Right atrium auricular region (tissue), 2 donors: Measurements from ENCODE around the gene CARNS1. TPM values are rescaled to one million over a fixed set of nuclear protein-coding genes. Genes with fewer than 3 reads are reported as not detected.

ENCODE experiments used
- DNase-seq: peaks from one replicate; pipeline ENCODE4 v3.0.0-alpha.2; 2019; ENCODE audit warnings: low spot score
- H3K27ac ChIP-seq, 2 donors: fragments of 200-600 bp; sonication (generic); 1 replicate in 1 of 2; 2 replicates in 1 of 2; pipeline ENCODE4 v1.5.1; 2016 to 2019
- H3K27me3 ChIP-seq, 2 donors: fragments of 200-600 bp; sonication (generic); one replicate each; pipeline versions ENCODE4 v1.5.1 to v1.6.0; 2017 to 2019
- H3K36me3 ChIP-seq: fragments of 200-600 bp; sonication (generic); one replicate; pipeline ENCODE4 v1.5.1; 2016
- H3K4me1 ChIP-seq, 2 donors: fragments of 200-600 bp; sonication (generic); one replicate each; pipeline versions ENCODE4 v1.5.1 to v1.6.0; 2017 to 2019
- H3K4me3 ChIP-seq, 2 donors: fragments of 200-600 bp; sonication (generic); 1 replicate in 1 of 2; 2 replicates in 1 of 2; pipeline ENCODE4 v1.5.1; 2017 to 2019; ENCODE audit warnings: mild to moderate bottlenecking in 1 of 2, moderate library complexity in 1 of 2
- H3K9me3 ChIP-seq, 2 donors: fragments of 200-600 bp; sonication (generic); one replicate each; pipeline ENCODE4 v1.5.1; 2019
- total RNA-seq, 2 donors: library from RNA; depleted of rRNA; stranded (reverse); fragments of >200 nt; gene quantifications; one replicate each; pipeline ENCODE4 v1.1.0, GENCODE V29; 2016
- TF ChIP-seq, protein P1 (sequence below), 2 donors: fragments of 200-600 bp; sonication (generic); IDR thresholded peaks; one replicate each; pipeline ENCODE4 v1.5.1; 2019; ENCODE audit warnings: antibody characterized with exemption in 2 of 2

CARNS1 gene
- total RNA-seq, 2 donors from 2014 or later, result 9.7 to 9.9 TPM

DNA sequence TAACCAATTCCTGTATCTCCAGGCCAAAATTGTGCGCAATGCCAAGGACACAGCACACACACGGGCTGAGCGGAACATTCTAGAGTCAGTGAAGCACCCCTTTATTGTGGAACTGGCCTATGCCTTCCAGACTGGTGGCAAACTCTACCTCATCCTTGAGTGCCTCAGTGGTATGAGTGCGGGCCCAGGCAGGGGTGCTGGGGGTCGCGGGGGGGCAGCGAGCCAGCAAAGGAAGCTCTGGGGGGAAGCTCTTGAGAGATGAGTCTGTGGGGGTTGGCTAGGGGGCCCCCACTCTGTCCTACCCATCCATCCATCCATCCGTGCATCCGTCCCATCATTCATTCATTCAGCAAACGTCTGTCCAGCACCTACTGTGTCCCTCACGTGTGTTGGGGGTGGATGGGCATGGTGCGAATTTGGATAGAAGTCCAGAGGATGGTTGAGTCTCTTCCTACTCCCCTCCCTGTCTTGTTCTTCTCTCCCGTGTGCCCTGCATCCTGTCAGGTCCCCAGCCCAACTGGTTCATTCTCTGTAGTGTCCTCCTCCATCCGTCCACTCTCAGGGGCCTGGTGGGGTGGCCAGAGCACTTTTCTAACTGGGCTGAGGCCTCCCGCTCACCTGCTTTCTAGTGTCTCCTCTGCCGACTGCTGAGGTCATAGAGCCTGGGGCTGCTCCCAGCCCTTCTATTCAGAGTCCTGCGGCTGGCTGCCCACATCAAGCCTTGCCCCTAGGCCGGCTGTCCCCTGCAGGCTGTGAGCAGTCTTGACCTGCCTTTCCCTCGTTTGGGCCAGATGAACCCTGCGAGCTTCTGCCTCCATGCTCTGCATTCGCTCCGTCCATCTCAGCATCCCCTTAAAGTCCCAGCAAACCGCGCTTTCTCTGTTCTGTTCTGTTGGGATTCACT is 16.1 kb downstream of the CARNS1 start:
- Histone ChIP-seq H3K4me1 (peaks cover 0 to 32% of the 10 kb centered on the region in 2 donors), H3K36me3 (peaks cover 52% of the 10 kb centered on the region), H3K9me3 (no peaks in the 10 kb centered on the region), H3K4me3 (no peak overlapping the region), H3K27ac (no peak overlapping the region), H3K27me3 (no peaks in the 10 kb centered on the region)
- DNase-seq, result no peak
- TF ChIP-seq, protein P1, sequence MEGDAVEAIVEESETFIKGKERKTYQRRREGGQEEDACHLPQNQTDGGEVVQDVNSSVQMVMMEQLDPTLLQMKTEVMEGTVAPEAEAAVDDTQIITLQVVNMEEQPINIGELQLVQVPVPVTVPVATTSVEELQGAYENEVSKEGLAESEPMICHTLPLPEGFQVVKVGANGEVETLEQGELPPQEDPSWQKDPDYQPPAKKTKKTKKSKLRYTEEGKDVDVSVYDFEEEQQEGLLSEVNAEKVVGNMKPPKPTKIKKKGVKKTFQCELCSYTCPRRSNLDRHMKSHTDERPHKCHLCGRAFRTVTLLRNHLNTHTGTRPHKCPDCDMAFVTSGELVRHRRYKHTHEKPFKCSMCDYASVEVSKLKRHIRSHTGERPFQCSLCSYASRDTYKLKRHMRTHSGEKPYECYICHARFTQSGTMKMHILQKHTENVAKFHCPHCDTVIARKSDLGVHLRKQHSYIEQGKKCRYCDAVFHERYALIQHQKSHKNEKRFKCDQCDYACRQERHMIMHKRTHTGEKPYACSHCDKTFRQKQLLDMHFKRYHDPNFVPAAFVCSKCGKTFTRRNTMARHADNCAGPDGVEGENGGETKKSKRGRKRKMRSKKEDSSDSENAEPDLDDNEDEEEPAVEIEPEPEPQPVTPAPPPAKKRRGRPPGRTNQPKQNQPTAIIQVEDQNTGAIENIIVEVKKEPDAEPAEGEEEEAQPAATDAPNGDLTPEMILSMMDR (IDR thresholded peaks at IDR 0.05), result no peak

DNA sequence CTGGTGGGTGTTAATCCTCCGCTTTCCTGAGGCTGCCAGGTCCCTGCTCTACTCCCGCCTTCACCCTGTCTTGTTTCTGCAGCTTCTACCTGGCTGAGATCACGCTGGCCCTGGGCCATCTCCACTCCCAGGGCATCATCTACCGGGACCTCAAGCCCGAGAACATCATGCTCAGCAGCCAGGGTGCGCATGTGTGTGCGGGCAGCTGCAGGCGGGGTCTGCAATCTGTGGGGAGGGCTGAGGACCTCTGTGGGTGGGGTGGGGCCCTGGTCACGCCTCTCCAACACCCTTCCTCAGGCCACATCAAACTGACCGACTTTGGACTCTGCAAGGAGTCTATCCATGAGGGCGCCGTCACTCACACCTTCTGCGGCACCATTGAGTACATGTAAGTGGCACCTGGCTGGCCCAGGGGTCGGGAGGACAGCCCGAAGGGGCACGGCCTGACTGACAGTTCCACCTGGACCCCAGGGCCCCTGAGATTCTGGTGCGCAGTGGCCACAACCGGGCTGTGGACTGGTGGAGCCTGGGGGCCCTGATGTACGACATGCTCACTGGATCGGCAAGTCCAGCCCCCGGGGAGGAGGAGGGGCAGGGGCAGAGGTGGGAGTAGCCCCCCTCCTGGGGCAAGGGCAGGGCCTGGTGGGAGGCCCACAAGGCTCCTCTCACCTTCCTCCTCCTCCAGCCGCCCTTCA is 17.3 kb downstream of the CARNS1 start:
- no peak overlapping the region for H3K4me3 ChIP-seq
- no peaks in the 10 kb centered on the region for H3K9me3 ChIP-seq
- TF ChIP-seq, protein P1 (IDR thresholded peaks at IDR 0.05), result no peak
- DNase-seq, result no peak
- H3K4me1 ChIP-seq, result peaks cover 0 to 39% of the 10 kb centered on the region in 2 donors
- H3K27ac ChIP-seq, result no peak overlapping the region
- H3K36me3 ChIP-seq, result peaks cover 59% of the 10 kb centered on the region
- no peaks in the 10 kb centered on the region for H3K27me3 ChIP-seq

DNA sequence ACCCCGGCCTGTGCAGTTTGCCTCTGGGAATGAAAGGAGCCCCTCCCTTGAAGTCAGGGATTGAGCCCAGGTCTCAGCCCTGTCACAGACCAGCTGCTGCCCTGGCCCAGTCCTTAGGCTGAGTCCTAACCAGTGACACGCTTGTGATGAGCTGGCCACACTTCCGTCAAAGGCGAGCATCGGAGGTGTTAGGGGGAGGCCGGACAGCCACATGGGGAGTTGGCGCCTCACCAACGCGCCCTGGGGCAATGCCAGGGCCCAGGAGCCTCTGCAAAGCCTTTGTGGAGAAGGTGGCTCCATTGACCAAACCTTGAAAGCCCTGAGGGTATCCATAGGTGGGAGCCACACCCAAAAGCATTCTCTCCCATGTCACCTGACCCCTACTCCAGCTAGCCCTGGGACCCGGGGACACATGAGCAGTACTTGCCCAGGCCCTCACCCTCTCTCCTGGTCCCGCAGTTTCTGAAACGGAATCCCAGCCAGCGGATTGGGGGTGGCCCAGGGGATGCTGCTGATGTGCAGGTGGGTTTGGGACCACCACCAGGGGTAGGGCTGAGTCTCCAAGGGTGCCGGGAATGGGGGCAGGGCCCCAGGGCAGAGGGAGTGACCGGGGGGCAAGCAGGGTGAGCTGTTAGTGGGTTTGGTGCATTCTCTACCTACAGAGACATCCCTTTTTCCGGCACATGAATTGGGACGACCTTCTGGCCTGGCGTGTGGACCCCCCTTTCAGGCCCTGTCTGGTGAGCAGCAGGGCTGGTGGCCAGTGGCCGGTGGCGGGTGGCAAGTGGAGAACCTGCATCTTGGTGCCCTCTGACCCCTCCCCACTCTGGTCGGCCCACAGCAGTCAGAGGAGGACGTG is 18.3 kb downstream of the CARNS1 start:
- Histone ChIP-seq H3K36me3 (peaks cover 62% of the 10 kb centered on the region), H3K27ac (no peak overlapping the region), H3K27me3 (no peaks in the 10 kb centered on the region), H3K9me3 (no peaks in the 10 kb centered on the region), H3K4me3 (no peak overlapping the region), H3K4me1 (peaks cover 0 to 38% of the 10 kb centered on the region in 2 donors)
- no peak for DNase-seq
- TF ChIP-seq, protein P1 (IDR thresholded peaks at IDR 0.05), result no peak

DNA sequence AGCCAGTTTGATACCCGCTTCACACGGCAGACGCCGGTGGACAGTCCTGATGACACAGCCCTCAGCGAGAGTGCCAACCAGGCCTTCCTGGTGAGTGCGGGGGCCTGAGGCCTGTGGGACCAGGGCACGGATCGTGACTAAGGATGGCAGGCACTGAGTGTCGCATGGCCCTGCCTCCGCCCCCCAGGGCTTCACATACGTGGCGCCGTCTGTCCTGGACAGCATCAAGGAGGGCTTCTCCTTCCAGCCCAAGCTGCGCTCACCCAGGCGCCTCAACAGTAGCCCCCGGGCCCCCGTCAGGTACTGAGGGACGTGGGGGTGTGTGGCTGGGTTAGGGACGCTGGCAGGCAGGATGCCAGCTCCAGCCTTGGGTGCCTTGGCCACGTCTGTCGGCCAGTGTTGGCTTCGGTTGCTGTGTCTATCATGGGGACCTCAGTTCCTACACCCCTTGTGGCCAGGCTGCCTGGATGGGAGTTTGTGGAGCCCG is 19.0 kb downstream of the CARNS1 start:
- H3K36me3 ChIP-seq, result peaks cover 67% of the 10 kb centered on the region
- TF ChIP-seq, protein P1 (IDR thresholded peaks at IDR 0.05), result no peak
- no peaks in the 10 kb centered on the region for H3K9me3 ChIP-seq
- H3K27ac ChIP-seq, result no peak overlapping the region
- no peak for DNase-seq
- no peak overlapping the region for H3K4me3 ChIP-seq
- no peaks in the 10 kb centered on the region for H3K27me3 ChIP-seq
- peaks cover 0 to 38% of the 10 kb centered on the region in 2 donors for H3K4me1 ChIP-seq

DNA sequence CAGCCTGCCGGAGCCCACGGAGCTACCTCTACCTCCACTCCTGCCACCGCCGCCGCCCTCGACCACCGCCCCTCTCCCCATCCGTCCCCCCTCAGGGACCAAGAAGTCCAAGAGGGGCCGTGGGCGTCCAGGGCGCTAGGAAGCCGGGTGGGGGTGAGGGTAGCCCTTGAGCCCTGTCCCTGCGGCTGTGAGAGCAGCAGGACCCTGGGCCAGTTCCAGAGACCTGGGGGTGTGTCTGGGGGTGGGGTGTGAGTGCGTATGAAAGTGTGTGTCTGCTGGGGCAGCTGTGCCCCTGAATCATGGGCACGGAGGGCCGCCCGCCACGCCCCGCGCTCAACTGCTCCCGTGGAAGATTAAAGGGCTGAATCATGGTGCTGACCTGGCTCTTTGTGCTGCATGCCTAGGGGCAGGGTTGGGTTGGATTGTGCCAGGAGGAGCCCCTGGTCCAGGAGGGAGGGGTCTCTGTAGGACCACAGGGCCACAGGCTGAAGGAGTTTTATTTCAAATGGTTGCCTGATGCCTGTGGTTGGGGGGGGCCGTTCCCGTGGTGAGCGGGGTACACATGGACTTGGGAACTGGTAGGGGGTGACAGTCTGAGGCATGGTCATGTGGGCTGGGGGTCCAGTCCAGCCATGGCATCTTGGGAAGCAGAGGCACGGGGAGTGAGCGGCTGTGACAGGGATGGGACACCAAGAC is 19.7 kb downstream of the CARNS1 start:
- H3K27ac ChIP-seq, result no peak overlapping the region
- no peak overlapping the region for H3K4me3 ChIP-seq
- no peak for DNase-seq
- H3K9me3 ChIP-seq, result no peaks in the 10 kb centered on the region
- peaks cover 0 to 38% of the 10 kb centered on the region in 2 donors for H3K4me1 ChIP-seq
- H3K36me3 ChIP-seq, result peaks cover 69% of the 10 kb centered on the region
- TF ChIP-seq, protein P1 (IDR thresholded peaks at IDR 0.05), result no peak
- no peaks in the 10 kb centered on the region for H3K27me3 ChIP-seq
